Heart right ventricle (tissue), 16 donors: ENCODE results near the gene HAPSTR1. TPM values are rescaled to one million over a fixed set of nuclear protein-coding genes. Genes with fewer than 3 reads are reported as not detected.
A peak's percentile ranks its signal among the peaks of the same experiment; 100 is the strongest.
"Not testable (repeated sequence)": the region's sequence is repeated elsewhere in the genome, so short reads cannot be mapped to it uniquely, and the experiment has no call there.

Source experiments
- ATAC-seq, 8 donors: fragments of 200-7000 bp; cut with Tn5 transposase; one replicate each; pipeline ENCODE4 v1.9.1; 2020; ENCODE audit warnings: mild to moderate bottlenecking in 8 of 8, moderate library complexity in 8 of 8, moderate number of reproducible peaks in 1 of 8
- DNase-seq, 2 donors: peaks; one replicate each; pipeline ENCODE4 v3.0.0-alpha.2; 2020
- H3K27ac ChIP-seq, 10 donors: fragments of 200-600 bp; sonication (generic) in 2 of 10; one replicate each; pipeline versions ENCODE4 v1.5.0 to v1.8.0; 2020 to 2022; ENCODE audit warnings: mild to moderate bottlenecking in 3 of 10
- H3K27me3 ChIP-seq, 7 donors: fragments of 200-600 bp; one replicate each; pipeline ENCODE4 v1.8.0; 2021 to 2022; ENCODE audit warnings: mild to moderate bottlenecking in 2 of 7
- H3K36me3 ChIP-seq, 9 donors: fragments of 200-600 bp; sonication (generic) in 1 of 9; one replicate each; pipeline versions ENCODE4 v1.5.0 to v1.8.0; 2020 to 2022; ENCODE audit warnings: mild to moderate bottlenecking in 2 of 9
- H3K4me1 ChIP-seq, 9 donors: fragments of 200-600 bp; sonication (generic) in 1 of 9; one replicate each; pipeline versions ENCODE4 v1.5.0 to v1.8.0; 2020 to 2022; ENCODE audit warnings: mild to moderate bottlenecking in 4 of 9
- H3K4me3 ChIP-seq, 10 donors: fragments of 200-600 bp; sonication (generic) in 2 of 10; one replicate each; pipeline versions ENCODE4 v1.5.0 to v1.8.0; 2020 to 2022; ENCODE audit warnings: mild to moderate bottlenecking in 7 of 10, moderate library complexity in 2 of 10
- H3K9me3 ChIP-seq, 11 donors: fragments of 200-600 bp in 10 of 11; sonication (generic) in 2 of 11; one replicate each; pipeline versions ENCODE4 v1.5.0 to v1.8.0; 2013 to 2022; ENCODE audit warnings: mild to moderate bottlenecking in 2 of 11, control low read depth in 1 of 11, moderate library complexity in 1 of 11
- CTCF ChIP-seq, 9 donors: fragments of 200-600 bp; sonication (generic) in 2 of 9; IDR thresholded peaks; one replicate each; pipeline versions ENCODE4 v1.5.0 to v1.8.0; 2021 to 2022; ENCODE audit warnings: antibody characterized with exemption in 9 of 9, mild to moderate bottlenecking in 5 of 9, moderate library complexity in 1 of 9
- WGBS, 2 donors: extraction: QIAGEN DNeasy Blood & Tissue Kit; methylation state at CpG; one replicate each; pipeline ENCODE4 v1.1.7; 2013; ENCODE audit warnings: inconsistent platforms in 1 of 2; 5-methylcytosine and 5-hydroxymethylcytosine counted together
- intact Hi-C, 10 donors: fragments of 100-400 bp; cut with DNase I; formaldehyde crosslinking; loops; one replicate each; pipeline versions ENCODE4 v1.11.1 to v1.14.2; 2022
- long read RNA-seq, 3 donors: library from polyadenylated mRNA; unstranded; transcript quantifications; one replicate each; pipeline ENCODE4 v2.0.0, GENCODE V29; 2020 to 2021
- polyA plus RNA-seq, 2 donors: library from polyadenylated mRNA; stranded (reverse); fragments of 200-250 nt; gene quantifications; one replicate each; pipeline ENCODE4 v1.2.3, GENCODE V29; 2013
- total RNA-seq, 10 donors: library from RNA; stranded (reverse); fragmentation: NEBNext Ultra II Directional in 3 of 10; extraction: Animal tissue kit (Norgen Biotek cat#: 25700) in 3 of 10; gene quantifications; one replicate each; pipeline versions ENCODE4 v1.2.1 to v1.2.4, GENCODE V29; 2021 to 2023
- donor health status: Arrhythmogenic right ventricular cardiomyopathy.
- donor health status: ischemic (EF 13 %, LVEDD 7.1; RV severe dilation, severe dysfunction).
- donor health status: healthy with polysubstance abuse.
- donor health status: DM: no; HTN: yes; CAD: no.
- donor health status: DM: no; HTN: no; CAD: no.
- donor health status: ischemic (EF 25% LVEDD 6.9; RV normal size, moderate dysfunction).
- donor health status: ischemic (EF 25% LVEDD 5.7; RV mildly dilated, moderate dysfunction).
- donor health status: healthy.
- donor health status: DM: yes; HTN: yes; CAD: no.
- donor health status: Ischemic cardiomyopathy.
- donor health status: ischemic (EF 35%, LVEDD 5.7; RV mildly dilated, moderate dysfunction).
- donor health status: nonischemic (EF 11% LVEDD 7.7; RV severe dilation, severe dysfunction).
- donor health status: DM: yes; HTN: yes; CAD: no.
- donor health status: PGD.
- donor health status: ischemic (EF 29% LVEDD 5.4; RV normal size, mild dysfunction).
- donor health status: nonischemic (EF 23%, LVEDD 6.1; RV moderate dilation, normal function).

The HAPSTR1 gene
- 10 to 100 TPM; 57.2 to 74.7 (median 64.1) TPM for total RNA-seq
- polyA plus RNA-seq, result 10 to 100 TPM; 10.2 to 11.7 TPM
- long read RNA-seq, donor 1, full-length matches to known transcripts, result 99 of 106 reads
- long read RNA-seq, donor 1, partial matches to known transcripts, result 2 of 106 reads
- long read RNA-seq, donor 1, other reads (novel, unspliced or antisense), result 5 of 106 reads
- long read RNA-seq, donor 2, full-length matches to known transcripts, result 123 of 127 reads
- long read RNA-seq, donor 2, partial matches to known transcripts, result 0 of 127 reads
- long read RNA-seq, donor 2, other reads (novel, unspliced or antisense), result 4 of 127 reads
- long read RNA-seq, donor 3, full-length matches to known transcripts, result 12 of 22 reads
- long read RNA-seq, donor 3, partial matches to known transcripts, result 6 of 22 reads
- long read RNA-seq, donor 3, other reads (novel, unspliced or antisense), result 4 of 22 reads

GRCh38 chr16:9090960-9091866 lies at the start of gene HAPSTR1:
HAPSTR1 (plus strand) TSS chr16:9091644; CDS start chr16:9092045, 401 bp downstream.
- Histone ChIP-seq H3K4me3 (peak within 1 kb of the TSS; percentile 80 to 98 (median 94)), H3K9me3 (no peaks in the 10 kb centered on the region), H3K4me1 (peaks cover 14 to 47% (median 40%) of the 10 kb centered on the region in 9 donors), H3K27me3 (no peaks in the 10 kb centered on the region), H3K36me3 (peaks cover 0 to 35% (median 0%) of the 10 kb centered on the region in 9 donors), H3K27ac (peak within 1 kb of the TSS; percentile 96 to 100 (median 99))
- no peak for TF ChIP-seq CTCF (IDR thresholded peaks at IDR 0.05)
- peak; percentile 93 to 97 (median 96) for ATAC-seq
- DNase-seq, result peak; percentile 100
- intact Hi-C loops, result loop anchor here in 4 of 10 donors (5.0 to 10.0 kb wide), 4 partner anchors 44 to 136 kb away; partner anchors contain the start of gene USP7 (in 3 of the 4)
- WGBS, 2 donors, result 0 to 1% methylated on average over 72 to 79 of the region's 79 CpGs

GRCh38 chr16:9042533-9042932 lies 48.9 kb upstream of the HAPSTR1 start:
- ATAC-seq (no peak), DNase-seq (no peak)
- Histone ChIP-seq H3K27me3 (no peaks in the 10 kb centered on the region), H3K4me3 (no peak overlapping the region), H3K9me3 (peaks cover 0 to 15% (median 0%) of the 10 kb centered on the region in 11 donors), H3K36me3 (no peaks in the 10 kb centered on the region), H3K27ac (no peak overlapping the region), H3K4me1 (peaks cover 0 to 9% (median 6%) of the 10 kb centered on the region in 9 donors)
- intact Hi-C loops, result no loop called here
- no peak for TF ChIP-seq CTCF (IDR thresholded peaks at IDR 0.05)
- WGBS, 2 donors, result 70 to 77% methylated on average over 5 of the region's 5 CpGs

GRCh38 chr16:9042964-9043680 lies 48.3 kb upstream of the HAPSTR1 start:
- DNase-seq, result no peak
- H3K4me1 ChIP-seq, result peaks cover 3 to 14% (median 11%) of the 10 kb centered on the region in 9 donors
- no peaks in the 10 kb centered on the region for H3K36me3 ChIP-seq
- no peak overlapping the region for H3K27ac ChIP-seq
- H3K27me3 ChIP-seq, result no peaks in the 10 kb centered on the region
- no peak overlapping the region for H3K4me3 ChIP-seq
- no peak for ATAC-seq
- peaks cover 0 to 15% (median 0%) of the 10 kb centered on the region in 11 donors for H3K9me3 ChIP-seq
- TF ChIP-seq CTCF (IDR thresholded peaks at IDR 0.05), result no peak
- 81 to 82% methylated on average over 15 of the region's 15 CpGs for WGBS, 2 donors
- intact Hi-C loops, result no loop called here

- not testable (repeated sequence) for H3K36me3 ChIP-seq, DNase-seq, ATAC-seq, H3K27me3 ChIP-seq, H3K4me3 ChIP-seq, H3K27ac ChIP-seq
- H3K4me1 ChIP-seq, result peaks cover 5 to 20% (median 14%) of the 10 kb centered on the region in 9 donors
- intact Hi-C loops, result loop anchor here in 1 of 10 donors (5.0 kb wide), 1 partner anchor 47 kb away; the partner anchor contains the start of gene HAPSTR1
- 59 to 65% methylated on average over 3 of the region's 3 CpGs for WGBS, 2 donors
- peaks cover 0 to 15% (median 0%) of the 10 kb centered on the region in 11 donors for H3K9me3 ChIP-seq
These were observed 45.9 kb upstream of the HAPSTR1 start for GRCh38 chr16:9045562-9045961.
